Embryonic facial prominence (tissue), 1 donor: ENCODE measurements around the gene WNT7B.

ENCODE experiments used
- DNase-seq: peaks from one replicate; pipeline ENCODE4 v3.0.0-alpha.2; 2016; ENCODE audit errors: extremely low spot score

WNT7B gene

DNA sequence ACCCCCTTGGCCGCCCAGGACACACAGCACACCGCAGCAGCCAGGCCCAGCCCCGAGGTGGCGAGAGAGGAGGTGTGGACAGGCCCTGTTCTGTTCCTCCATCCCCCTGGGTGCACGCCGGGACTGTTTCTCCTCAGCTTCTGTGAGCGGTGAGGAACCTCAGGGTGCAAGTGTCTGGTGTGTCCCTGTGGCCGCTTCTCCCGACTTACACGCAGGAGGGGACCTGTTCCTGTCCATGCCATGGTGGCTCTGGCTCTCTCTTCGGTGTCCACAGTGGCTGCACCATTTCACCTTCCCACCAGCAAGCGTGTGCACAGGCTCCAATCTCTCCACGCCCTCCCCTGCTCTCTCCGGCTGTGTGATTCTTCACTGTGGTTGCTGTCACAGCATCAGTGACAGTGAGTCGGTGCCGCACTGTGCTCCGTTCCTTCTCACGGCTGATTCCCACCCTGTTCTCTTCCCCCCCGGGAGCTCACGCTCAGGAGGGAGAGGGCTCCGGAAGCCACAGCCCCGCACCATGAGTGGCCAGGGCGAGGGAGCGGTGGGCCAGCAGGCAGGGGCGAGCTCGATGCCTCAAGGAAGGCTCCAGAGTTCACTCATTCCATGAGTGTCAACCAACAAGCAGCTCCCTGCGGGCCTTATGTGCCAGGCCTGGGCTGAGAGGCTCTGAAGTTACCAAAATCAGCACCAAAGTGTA is 18.6 kb upstream of the WNT7B start:
- DNase-seq: no peak

GRCh38 chr22:45994491-45995404 is 17.8 kb upstream of the WNT7B start:
- DNase-seq: no peak

- DNase-seq: no peak
Observed at GRCh38 chr22:45993841-45994240, 16.9 kb upstream of the WNT7B start.

DNA sequence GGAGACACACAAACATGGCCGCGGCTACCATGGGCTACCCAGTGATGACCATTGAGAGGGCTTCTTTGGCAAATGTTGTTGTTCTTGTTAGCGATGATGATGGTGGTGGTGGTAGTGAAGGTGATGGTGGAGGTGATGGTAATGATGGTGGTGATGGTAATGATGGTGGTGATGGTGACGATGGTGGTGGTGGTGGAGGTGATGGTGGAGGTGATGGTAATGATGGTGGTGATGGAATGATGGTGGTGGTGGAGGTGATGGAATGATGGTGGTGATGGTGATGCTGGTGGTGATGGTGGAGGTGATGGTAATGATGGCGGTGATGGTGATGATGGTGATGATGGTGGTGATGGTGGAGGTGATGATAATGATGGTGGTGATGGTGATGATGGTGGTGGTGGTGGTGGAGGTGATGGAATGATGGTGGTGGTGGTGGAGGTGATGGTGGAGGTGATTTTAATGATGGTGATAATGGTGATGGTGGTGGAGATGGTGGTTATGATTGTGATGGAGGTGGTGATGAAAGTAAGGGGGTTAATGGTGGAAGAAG is 16.3 kb upstream of the WNT7B start:
- DNase-seq: no peak

DNA sequence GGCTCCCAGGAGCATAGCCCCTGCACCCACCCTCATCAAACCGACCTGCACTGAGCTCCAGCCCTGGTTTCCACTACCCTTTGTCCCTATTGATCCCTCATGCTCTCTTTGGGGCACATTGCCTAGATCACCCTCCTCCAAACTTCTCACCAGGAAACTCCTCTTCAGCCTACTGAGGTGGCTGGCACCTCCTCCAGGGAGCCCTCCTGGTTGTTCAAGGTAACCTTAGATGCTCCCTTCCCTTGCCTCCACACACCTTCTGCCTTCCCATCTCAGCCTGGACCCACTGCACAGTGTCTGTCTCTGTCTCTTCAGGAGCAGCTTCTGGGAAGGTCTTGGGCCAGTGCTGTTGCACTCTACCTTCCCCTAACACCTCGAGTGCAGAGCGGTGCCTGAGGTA is 15.8 kb upstream of the WNT7B start:
- DNase-seq: no peak

GRCh38 chr22:45991098-45991497 is 14.1 kb upstream of the WNT7B start:
- DNase-seq: no peak

DNA sequence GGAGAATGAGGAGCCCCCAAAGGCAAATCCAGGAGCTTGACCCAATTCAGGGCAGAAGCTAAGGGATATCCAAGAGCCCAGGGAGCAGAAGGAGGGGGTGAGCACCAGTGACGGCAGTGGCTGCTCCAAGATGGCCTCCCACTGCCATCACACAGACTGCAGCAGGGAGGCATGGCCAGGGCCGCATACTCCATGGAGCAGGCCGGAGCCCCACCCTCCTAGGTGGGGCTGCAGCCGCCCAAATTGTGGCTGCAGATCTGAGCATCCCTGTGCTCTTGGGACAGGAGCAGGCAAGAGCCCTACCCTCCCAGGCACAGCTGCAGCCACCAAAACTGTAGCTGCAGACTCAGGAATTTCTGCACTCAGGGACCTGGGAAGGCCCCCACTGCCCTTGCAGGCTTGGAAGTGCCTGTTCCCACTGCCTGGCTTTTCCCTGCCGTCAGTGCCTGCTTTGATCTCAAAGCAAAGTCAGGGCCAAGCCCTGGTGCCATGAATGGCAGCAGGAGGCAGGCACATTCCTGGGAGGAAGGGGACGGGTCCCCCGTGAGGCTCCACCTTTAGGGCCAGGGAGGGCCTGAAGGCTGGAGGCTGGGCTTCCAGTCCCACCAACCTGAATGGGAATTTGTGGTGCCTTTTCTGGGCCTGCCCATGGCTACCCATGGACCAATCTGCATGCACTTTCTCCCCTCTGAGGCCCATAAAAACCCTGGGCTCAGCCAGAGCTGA is 10.3 kb upstream of the WNT7B start:
- DNase-seq: no peak

GRCh38 chr22:45984316-45984916 is 7.5 kb upstream of the WNT7B start:
- DNase-seq: no peak

DNA sequence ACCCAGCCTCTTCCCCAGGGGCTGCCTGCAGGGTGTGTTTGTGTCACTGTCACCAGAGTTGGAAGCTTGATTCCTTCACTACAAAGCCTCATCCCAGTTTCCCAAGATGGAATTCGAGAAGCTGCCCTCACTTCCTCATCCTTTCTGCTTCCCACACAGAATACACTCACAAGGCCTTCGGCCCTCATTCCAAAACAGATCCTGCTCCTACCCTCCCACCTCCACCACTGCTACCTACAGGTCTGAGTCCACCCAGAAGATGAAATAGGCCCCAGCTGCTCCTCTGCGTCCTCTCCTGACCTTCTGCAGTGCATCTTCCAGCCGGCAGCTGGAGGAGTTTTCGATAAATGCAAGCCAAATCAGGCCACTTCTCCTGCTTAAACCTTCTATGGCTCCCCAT is 6.8 kb upstream of the WNT7B start:
- no peak for DNase-seq

- no peak for DNase-seq
Observed at GRCh38 chr22:45980761-45981160, 3.8 kb upstream of the WNT7B start.

GRCh38 chr22:45980268-45980570 is 3.3 kb upstream of the WNT7B start:
- DNase-seq: no peak

- no peak for DNase-seq
Observed at GRCh38 chr22:45978275-45978713, 1.3 kb upstream of the WNT7B start.

DNA sequence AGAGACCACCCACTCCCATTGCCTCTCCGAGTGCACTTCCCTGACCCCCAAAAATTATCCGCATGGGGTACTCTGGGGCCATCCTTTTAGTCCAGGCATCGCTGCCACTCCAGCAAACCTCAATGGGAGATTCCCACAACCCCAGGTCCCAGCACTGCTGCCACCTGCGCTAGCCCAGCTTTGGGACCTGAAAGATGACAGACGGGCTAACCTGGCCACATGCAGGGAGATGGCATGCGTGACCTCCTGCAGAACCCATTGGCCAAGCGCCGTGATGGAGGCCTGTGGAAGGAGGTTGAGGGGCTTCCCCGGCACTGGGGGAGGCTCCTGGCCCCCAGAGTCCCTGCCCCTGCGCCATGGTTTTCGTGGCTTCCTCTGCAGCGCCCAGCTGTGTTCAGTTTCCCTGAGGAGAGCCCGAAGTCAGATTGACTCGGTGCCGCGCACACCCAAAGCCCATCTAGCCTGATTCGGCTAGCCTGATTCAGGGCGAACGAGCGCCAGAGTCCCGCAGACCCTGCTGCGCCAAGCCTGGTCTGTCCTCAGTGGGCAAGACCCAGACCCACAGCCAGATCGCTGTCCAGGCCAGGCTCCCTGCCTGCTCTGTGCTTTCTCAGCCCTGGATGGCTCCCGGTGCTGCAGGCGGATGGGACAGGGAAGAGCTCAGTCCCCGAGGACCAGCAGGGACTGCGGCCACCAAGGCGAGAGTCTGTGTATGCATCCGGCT is 751 bp upstream of the WNT7B start:
- no peak for DNase-seq

DNA sequence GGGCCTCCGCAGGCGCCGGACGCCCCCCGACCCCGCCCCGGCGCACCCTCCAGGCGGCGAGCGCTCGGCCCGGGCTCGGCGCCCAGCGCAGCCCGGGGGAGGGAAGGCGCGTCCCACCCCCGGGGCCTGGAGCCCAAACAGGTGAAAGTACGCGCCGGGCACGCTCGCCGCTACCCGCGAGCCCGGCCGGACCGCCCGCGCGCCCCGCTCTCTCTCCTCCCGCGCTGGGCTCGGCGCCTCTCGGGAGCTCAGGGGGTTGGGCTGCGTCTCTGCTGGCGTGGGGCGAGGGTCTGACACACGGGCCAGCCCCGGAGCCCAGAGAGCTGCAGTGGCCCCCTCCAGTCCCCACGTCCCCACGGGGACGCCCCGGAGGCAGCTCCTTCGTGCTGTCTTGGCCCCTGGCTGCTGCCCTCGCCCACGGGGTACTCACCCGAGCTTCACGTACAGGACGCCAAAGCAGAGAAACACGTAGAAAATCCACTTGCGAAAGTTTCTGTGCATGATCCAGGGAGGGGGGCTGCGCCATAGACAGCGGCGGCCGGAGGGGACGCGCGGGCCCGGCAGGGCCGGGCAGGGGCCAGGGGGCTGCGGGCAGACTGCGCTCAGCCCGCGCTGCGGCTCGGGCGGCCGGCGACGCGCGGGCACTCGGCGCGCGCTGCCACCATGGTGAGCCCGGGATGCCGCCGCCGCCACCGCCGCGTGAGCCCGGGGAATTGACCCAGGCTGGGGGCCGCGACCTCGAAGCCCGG is 534 bp downstream of the WNT7B start:
- no peak for DNase-seq

DNA sequence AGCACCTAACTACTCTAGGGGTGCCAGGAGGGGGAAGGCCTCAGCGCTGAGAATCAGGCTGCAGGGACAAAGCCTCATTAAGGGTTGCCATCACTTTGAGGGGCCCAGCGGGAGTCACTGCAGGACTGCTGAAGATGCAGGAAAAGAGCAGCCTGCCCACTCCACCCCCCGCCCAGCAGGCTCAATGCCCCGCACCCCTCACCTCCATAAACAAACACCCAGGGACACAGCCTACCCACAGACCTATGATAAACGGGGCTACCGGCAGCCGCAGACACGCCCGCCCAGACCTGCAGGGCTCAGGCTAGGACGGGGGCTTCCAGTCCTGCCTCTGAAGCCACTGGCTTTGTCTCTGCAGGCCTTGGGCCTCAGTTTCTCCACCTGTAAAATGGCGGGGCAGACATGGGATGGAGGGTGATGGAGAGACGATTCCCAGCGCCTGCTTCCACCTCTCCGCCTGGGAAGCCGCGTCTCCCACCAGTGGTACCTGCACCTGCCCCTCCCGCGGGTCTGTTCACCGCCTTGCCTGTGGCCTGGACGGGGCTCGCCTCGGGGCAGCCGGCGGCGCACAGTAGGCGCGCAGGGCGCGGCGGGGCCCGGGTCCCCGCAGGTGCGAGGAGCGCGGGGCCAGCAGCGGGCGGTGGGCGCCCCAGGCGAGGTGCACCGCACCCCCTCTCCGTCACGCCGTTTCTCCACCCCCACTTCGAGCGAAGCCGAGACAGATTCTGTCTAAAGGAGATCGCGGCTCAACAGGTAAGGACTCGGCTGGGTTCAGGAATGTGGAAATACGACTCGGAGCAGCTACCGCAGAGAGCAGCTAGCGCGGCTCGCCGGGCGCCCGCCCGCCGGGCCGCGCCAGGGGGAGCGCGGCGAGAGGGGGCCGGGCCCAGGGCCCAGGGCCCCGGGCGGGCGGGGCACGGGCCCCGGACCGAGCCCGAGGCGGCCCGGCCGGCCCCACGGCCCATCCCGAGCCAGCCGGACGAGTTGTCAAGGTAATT is 1.5 kb downstream of the WNT7B start:
- no peak for DNase-seq

GRCh38 chr22:45974498-45974897 is 2.5 kb downstream of the WNT7B start:
- DNase-seq: no peak

- no peak for DNase-seq
Observed at GRCh38 chr22:45972889-45973253, 4.1 kb downstream of the WNT7B start.

- no peak for DNase-seq
Observed at GRCh38 chr22:45972091-45972888, 4.7 kb downstream of the WNT7B start.
